GM18526 (cell line): ENCODE results near the gene TRAPPC2L.

Source experiments
- POLR2A ChIP-seq: IDR thresholded peaks from 3 replicates; pipeline ENCODE4 v1.6.1; 2011; ENCODE audit not compliant: insufficient read length; ENCODE audit errors: extremely low read depth

TRAPPC2L gene

DNA sequence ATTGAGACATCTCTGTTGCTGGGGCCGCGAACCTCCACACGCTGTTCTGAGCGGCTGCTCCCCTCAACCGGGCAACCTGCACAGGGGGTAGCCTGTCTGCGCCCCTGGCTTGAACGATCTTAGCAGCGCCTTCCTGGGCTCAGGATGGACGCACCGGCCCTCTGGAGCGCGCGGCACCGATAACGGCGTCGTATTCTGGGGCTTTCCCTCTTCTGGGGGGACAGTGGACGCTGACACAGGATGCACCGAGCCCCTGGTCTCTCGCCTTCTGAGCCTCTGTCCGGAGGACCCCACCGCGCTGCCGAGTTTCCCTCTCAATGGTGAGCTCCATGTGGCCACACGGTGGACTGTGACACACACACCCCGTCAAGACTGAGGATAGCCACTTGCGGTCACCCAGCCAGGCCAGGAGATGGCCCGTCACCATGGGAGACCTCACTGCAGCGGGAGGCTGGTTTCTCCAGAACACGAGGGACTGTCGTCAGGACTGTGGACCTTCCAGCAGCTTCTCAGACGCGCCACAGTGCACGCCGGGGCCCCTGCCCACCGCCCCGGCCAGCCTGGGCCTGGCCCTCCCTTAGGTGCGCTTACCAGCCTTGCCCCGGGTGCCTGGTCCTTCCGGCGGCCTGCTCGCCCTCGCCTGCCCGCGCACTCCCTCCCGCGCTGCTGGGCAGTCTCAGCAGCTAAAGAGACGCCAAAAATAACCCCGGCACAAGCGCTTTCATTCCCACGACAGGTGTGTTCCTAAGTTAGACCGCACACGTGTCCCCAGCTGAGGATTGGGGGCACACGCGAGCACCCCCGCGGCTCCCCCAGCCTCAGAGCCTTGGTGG, 39.5 kb downstream of the TRAPPC2L start:
- TF ChIP-seq POLR2A: no peak

DNA sequence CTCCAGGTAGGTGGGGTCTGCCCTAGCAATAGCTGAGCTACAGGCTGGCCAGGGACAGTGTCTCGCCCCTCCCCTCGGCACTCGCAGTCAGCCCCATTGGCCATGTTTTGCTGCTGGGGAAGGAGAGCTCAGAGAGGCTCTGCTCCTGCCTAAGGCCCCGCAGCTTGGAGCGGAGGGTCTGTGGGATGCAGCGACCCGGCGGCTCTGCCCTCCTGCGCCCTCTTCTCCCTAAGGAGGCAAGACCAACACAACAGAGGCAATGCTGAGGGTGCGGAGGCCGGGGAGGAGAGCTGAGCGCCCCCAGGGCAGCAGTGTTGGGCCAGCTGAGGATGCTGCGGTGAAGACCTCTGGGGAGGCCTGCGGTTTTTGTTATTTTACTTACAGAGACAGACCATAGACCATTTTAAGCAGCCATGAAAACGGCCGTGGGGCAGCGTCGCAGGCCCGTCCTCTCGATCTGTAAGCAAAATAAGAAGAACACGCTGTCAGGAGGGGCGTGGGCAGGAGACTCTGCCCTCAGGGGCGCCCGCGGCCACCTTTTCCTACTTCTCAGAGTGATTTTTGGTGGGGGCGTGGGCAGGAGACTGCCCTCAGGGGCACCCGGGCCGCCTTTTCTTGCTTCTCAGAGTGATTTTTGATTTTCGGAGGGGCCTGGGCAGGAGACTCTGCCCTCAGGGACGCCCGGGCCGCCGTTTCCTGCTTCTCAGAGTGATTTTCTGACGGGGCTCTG, 40.9 kb downstream of the TRAPPC2L start:
- no peak for TF ChIP-seq POLR2A

DNA sequence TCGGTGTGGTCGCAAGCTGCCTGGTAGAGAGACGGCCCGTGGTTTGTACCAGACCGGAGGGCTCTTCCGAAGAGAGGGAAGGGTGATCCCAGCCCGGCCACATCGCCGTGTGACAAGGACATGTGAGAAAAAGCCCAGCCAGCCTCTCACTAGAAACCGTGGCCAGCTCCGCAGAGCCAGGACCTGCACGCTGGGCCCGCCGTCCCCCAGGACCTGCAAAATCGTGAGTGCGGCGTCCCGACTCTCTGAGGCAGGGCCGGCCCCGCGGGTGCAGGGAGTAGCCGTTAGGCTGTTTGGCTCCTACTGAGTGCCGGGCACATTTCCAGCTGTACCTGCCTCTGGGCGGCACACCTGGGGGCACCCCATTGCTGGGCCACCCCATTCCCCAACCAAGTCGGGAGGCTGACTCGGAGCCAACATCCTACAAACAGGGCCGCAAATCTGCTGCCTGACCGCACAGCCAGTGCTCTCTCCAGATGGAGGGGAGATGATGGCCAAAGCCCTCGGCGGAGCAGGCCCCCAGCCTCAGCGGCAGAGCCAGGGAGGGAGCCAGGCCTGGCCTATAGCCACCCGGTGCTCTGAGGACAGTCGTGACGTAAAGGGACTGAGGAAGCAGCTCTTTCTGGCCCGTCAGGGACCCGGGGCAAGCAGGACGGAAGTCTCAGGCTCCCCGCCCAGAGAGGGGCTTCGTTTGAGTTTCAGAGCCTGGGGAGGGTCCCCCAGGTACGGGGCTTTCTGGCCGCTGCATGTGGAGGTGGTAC, 43.2 kb downstream of the TRAPPC2L start:
- no peak for TF ChIP-seq POLR2A

DNA sequence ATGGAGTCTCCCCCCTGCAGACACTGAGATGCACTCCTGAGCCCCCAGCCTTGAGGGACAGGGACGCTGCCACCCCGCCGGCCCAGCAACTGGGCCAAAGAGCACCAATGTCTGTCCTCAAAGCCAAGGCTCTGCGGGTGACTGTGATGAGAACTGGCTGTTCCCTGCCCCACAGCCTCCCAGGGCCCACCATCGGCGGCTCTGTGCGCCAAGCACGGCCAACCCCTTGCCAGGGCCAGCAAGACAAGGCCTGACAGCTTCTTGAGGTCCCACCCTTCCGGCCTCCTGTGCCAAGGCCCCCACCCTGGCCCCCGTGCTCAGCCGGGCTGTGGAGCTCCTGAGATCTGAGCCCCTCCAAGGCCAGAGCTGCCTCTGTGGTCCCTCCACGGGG, 43.7 kb downstream of the TRAPPC2L start:
- TF ChIP-seq POLR2A: no peak

DNA sequence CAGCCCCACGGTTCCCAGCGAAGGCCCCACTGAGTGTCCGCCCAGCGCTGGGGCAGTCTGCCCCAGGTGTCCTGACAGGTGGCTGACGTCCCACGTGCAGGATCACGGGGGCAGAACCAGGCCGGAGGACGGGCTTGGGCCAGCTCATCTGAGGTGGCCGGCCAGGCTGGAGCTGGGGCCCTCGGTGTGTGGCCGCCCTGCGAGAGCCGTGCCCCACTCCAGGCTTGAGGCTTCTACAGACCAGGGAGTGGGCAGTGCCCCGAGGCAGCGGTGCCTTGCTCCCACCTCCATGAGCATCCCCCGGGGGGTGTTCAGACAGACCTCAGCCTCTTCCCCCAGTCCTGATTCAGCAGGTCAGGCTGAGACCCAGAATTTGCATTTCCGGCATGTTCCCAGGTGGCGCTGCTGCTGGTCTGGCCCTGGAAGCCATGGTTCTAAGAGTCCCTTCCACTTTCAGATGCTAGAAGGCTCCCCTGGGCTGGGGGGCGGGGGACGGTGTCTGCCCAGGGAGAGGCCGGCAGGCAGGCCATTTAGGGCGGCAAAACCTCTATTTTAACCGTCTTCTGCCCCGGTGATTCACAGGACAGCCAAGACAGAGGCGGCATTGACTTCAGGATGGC, 44.9 kb downstream of the TRAPPC2L start:
- TF ChIP-seq POLR2A: no peak

DNA sequence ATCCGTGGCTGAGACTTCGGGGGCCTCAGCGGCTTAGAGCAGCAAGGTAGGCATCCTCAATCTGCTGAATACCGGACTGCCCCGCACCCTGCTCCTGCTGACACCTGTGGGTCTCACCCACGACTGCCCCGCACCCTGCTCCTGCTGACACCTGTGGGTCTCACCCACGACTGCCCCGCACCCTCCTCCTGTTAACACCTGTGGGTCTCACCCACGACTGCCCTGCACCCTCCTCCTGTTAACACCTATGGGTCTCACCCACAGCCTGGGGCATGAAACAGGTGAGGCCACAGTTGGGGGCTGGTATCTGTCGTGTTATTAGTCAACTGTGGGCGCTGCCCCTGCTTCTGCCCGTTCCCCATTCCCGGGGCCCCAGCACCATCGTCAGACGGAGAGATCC, 45.8 kb downstream of the TRAPPC2L start:
- no peak for TF ChIP-seq POLR2A

DNA sequence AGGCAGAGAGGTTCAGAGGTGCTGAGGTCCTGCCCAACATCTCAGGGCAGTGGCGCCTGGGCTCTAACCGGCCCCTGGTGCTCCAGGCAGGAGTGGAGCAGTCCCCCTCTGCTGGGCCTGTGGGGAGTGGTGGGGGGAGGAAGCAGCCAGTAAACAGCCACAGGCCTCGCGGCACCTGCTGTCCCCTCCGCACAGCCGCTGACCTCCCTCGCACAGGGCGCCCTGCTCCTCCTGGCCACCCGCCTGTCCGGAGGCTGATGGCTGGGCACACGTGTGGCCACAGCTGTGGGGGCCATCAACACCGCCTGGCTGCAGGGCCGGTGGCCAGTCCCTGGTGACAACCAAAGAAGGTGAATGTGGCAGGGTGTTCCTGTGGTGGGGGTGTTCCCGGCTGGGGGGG, 46.3 kb downstream of the TRAPPC2L start:
- no peak for TF ChIP-seq POLR2A

DNA sequence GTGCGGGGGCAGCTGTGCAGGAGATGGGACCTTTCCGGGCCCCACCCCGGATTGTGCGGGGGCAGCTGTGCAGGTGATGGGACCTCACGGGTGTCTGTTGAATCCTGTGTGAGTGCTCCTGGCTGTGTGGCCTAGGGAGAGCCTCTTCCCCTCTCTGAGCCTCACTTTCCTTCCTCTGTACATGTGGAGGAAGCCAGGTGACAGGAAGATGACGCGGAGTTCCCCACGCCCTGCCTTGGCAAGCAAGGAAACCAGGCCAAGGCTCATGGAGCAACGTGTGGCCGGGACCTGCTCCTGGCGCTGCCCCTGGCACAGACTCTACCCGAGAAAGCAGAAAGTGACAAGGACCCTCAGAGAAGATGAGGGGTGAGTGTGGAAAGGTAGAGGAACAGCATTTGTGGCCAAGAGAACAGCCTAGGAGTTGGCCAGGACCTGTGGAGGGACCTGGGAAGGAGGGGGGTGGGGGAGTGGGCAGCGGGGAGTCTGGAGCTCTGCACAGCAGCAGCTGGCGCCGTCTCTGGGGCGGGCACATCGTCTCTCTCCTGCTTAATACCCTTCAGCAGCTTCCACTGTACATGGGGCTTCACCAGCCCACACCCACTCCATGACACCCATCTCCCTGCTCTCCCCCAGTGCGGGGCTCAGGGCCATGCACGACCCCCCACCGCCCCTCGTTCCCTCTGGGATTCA, 47.9 kb downstream of the TRAPPC2L start:
- no peak for TF ChIP-seq POLR2A

DNA sequence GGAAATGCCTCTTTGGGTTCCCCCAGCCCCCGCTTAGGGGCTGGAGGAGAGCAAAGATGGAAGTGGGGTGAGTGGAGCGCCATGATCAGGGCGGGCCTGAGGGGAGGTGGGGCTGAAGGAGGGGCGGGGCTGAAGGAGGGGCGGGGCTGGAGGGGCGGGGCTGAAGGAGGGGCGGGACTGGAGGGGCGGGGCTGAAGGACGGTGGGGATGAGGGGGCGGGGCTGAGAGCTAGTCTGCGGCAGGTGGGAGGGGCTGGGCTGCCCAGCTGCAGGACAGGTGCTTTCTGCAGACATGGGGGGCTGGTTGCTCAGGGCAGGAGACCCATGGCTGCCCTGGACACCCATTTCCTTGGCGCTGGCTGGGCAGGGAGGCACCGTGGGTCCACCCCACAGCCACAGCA, 48.6 kb downstream of the TRAPPC2L start:
- no peak for TF ChIP-seq POLR2A

DNA sequence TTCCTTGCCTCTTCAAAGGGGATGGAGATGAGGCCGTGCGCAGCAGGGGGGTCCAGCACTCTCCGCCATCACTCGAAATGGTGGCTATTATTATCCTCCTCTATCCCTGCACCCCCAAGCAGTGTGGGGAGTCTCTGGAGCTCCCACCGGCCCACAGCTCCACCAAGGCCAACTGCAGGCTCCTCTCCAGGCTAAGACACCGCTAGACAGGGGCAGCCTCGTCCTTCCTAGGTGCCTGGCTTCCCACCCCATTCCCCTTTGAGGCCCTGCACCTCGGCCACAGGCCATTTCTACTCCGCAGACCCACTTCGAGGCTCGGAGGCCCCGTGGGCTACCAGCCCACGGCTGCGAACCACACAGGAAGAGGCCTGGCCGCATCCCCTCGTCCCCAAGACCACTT, 49.1 kb downstream of the TRAPPC2L start:
- TF ChIP-seq POLR2A: no peak

DNA sequence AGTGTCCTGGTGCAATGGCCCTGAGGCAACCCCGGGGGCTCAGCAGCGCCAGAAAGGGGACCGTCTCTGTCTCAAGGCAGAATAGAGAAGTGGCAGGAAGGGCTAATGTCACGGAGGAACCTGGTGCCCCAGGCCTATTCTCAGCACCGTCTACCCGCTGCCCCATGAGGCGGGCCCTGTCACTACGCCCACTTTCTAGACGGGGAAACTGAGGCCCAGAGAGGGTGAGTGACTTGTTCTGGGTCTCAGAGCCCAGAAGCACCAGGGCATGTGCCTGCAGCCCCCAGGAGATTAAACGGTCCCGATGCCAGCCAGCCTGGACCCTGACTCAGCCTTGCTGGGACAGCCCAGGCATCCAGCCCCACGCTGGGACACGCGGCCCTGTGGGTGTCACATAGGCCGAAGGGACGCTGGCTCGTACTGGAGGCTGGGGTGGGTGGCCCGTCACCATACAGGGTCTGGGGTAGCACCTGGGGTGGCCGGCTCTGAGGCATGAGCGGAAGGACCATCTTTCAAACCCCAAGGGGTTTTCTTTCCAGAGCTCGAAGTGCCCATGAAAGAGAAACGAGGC, 49.7 kb downstream of the TRAPPC2L start:
- TF ChIP-seq POLR2A: no peak

DNA sequence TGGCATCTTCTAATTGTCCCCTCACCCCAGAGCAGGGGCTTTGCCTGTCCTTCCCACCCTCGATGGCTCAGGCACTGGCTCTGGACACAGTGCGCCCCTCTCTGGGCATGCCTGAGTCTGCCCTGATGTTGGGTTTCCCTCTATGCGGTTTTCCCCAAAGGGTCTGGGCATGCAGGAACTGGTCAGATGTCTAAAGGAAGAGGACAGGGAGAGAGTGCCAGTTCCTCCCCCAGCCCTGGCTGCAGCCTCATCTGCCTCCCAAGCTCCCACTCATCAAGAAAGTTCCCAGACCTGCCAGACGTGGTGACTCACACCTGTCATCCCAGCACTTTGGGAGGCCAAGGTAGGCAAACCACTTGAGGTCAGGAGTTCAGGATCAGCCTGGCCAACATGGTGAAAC, 50.8 kb downstream of the TRAPPC2L start:
- no peak for TF ChIP-seq POLR2A

DNA sequence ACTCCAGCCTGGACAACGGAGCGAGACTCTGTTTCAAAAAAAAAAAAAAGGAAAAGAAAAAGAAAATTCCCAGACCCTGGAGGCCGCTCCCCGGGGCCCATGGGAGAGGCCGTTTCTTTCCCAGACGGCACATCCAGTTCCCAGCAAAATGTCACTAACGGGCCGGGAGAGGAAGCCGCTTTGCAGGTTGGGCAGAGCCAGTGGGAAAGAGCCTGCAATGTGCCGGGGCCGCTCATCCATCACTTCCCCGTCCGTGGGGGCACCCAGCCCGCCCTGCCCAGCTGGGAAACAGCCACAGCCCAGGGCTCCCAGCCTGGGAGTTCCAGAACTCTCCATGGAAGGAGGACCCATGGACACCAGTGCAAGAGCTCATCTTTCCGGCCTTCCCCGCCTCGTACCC, 51.4 kb downstream of the TRAPPC2L start:
- TF ChIP-seq POLR2A: no peak

DNA sequence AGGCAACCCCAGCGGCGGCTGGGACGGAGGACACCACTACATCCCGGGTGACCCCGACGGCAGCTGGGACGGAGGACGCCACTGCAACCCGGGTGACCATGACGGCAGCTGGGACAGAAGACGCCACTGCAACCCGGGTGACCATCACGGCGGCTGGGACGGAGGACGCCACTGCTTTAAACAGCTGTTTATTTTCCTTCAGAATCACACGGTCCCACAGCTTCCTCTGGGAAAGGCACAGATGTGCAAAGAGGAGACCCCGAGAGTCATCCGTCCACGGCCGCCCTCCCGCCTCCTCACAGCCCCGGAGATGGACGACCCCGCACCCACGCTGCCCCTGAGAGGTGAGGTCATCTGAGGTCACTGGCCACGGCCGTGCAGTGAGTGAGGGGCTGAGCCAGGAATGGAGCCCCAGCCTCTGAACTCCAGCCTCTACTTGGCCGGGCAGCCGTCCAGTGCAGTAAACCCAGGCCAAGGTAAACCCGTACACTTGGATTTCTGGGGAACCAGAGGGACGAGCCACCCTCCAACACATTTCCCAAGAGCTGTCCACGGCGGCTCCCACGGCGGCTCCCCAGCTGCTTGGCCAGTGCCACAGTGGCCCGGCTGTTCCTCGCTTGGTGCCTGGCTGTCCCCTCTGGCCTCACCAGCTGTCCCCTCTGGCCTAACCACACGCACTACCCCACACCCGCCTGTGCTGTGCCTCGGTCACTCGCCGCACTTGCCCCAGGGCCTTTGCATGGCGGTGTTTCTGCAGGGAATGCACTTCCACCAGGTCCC, 52.7 kb downstream of the TRAPPC2L start:
- no peak for TF ChIP-seq POLR2A
